Measurements from ENCODE around the gene LPIN3. TPM values are rescaled to one million over a fixed set of nuclear protein-coding genes. Genes with fewer than 3 reads are reported as not detected.

The LPIN3 gene
- total RNA-seq (2022), result 32.6 and 32.8 TPM in 2 replicates
- percentile 70 among the genes with signal in this experiment for Bru-seq, nascent RNA
- percentile 65 among the genes with signal in this experiment for BruChase-seq, experiment 1, labeled RNA remaining after a 2-hour chase
- BruChase-seq, experiment 2, labeled RNA remaining after a 6-hour chase, result percentile 72 among the genes with signal in this experiment
- long read RNA-seq, partial matches to known transcripts, result 1 of 2 reads
- long read RNA-seq, other reads (novel, unspliced or antisense), result 1 of 2 reads

- Histone ChIP-seq H3K9me3 (no peaks in the 10 kb centered on the region), H3K4me3 (ENCODE audit: low read depth, low read length) (peak within 1 kb of the TSS; percentile 51), H3K27me3 (replicated peaks; ENCODE audit: control insufficient read depth, insufficient read depth, low read length) (no peaks in the 10 kb centered on the region), H3K4me1 (peaks cover 25% of the 10 kb centered on the region), H3K36me3 (ENCODE audit: control insufficient read depth, insufficient read depth, low read length) (no peaks in the 10 kb centered on the region)
- Mint-ChIP-seq H3K9me3 (ENCODE audit: unreplicated experiment) (no peaks in the 10 kb centered on the region), H3K36me3 (ENCODE audit: insufficient read depth, unreplicated experiment) (peaks cover 9% of the 10 kb centered on the region), H3K27me3 (ENCODE audit: insufficient read depth, unreplicated experiment) (no peaks in the 10 kb centered on the region), H3K4me3 (ENCODE audit: unreplicated experiment) (peak within 1 kb of the TSS; percentile 96), H3K27ac (ENCODE audit: unreplicated experiment) (peak within 1 kb of the TSS; percentile 69), H3K4me1 (ENCODE audit: low read depth, unreplicated experiment) (peaks cover 21% of the 10 kb centered on the region)
- peak in 1 of 2 experiments; percentile 79 for TF ChIP-seq CTCF (IDR thresholded peaks at IDR 0.05; ENCODE audit: insufficient read depth in 1 of 2, low read depth in 1 of 2, low read length in 1 of 2, severe bottlenecking in 1 of 2, unreplicated experiment in 1 of 2)
- ChIA-PET CTCF (interaction anchor here (0.6 to 4.3 kb wide), 87 partner anchors 9 to 1883 kb away, joined by 3 to 185 read pairs (median 5); partner anchors contain the start of genes CHD6, PLCG1 and ZHX3), POLR2A (interaction anchor here (0.5 to 2.0 kb wide), 25 partner anchors 13 to 1769 kb away, joined by 3 to 16 read pairs (median 6); partner anchors contain the start of gene ZHX3)
- DNase-seq, result peak; percentile 99
- intact Hi-C loops (cut with micrococcal nuclease; ENCODE audit: unreplicated experiment), result loop anchor here (1.0 to 5.0 kb wide), 13 partner anchors 23 to 372 kb away; partner anchors contain the start of genes CHD6 and ZHX3
- BruUV-seq (replicated peaks), result no TSS peak
These were observed at the start of gene LPIN3 for GRCh38 chr20:41340327-41341055. Gene LPIN3 (plus strand): TSS chr20:41340821. CDS start chr20:41345804, 4,983 bp downstream.

- no peaks in the 10 kb centered on the region for H3K4me1 Mint-ChIP-seq (ENCODE audit: low read depth, unreplicated experiment)
- Histone ChIP-seq H3K36me3 (ENCODE audit: control insufficient read depth, insufficient read depth, low read length) (no peaks in the 10 kb centered on the region), H3K27me3 (replicated peaks; ENCODE audit: control insufficient read depth, insufficient read depth, low read length) (no peaks in the 10 kb centered on the region), H3K4me3 (ENCODE audit: low read depth, low read length) (no peak overlapping the region), H3K4me1 (no peaks in the 10 kb centered on the region), H3K9me3 (no peaks in the 10 kb centered on the region)
- H3K36me3 Mint-ChIP-seq (ENCODE audit: insufficient read depth, unreplicated experiment), result no peaks in the 10 kb centered on the region
- CTCF ChIA-PET, result interaction anchor here (1.8 kb wide), 1 partner anchor 47 kb away, joined by 6 read pairs; the partner anchor contains the start of gene LPIN3
- H3K4me3 Mint-ChIP-seq (ENCODE audit: unreplicated experiment), result no peak overlapping the region
- POLR2A ChIA-PET, result no interaction called here
- no peaks in the 10 kb centered on the region for H3K9me3 Mint-ChIP-seq (ENCODE audit: unreplicated experiment)
- intact Hi-C loops (cut with micrococcal nuclease; ENCODE audit: unreplicated experiment), result no loop called here
- no TSS peak for BruUV-seq (replicated peaks)
- no peaks in the 10 kb centered on the region for H3K27me3 Mint-ChIP-seq (ENCODE audit: insufficient read depth, unreplicated experiment)
- no peak for TF ChIP-seq CTCF (IDR thresholded peaks at IDR 0.05; ENCODE audit: insufficient read depth in 1 of 2, low read depth in 1 of 2, low read length in 1 of 2, severe bottlenecking in 1 of 2, unreplicated experiment in 1 of 2)
- DNase-seq, result no peak
- no peak overlapping the region for H3K27ac Mint-ChIP-seq (ENCODE audit: unreplicated experiment)
These were observed 47.2 kb upstream of the LPIN3 start for GRCh38 chr20:41293269-41294037.

GRCh38 chr20:41299899-41300298 is 40.7 kb upstream of the LPIN3 start:
- no peaks in the 10 kb centered on the region for H3K27me3 Mint-ChIP-seq (ENCODE audit: insufficient read depth, unreplicated experiment)
- Histone ChIP-seq H3K4me3 (ENCODE audit: low read depth, low read length) (no peak overlapping the region), H3K9me3 (no peaks in the 10 kb centered on the region), H3K4me1 (no peaks in the 10 kb centered on the region), H3K27me3 (replicated peaks; ENCODE audit: control insufficient read depth, insufficient read depth, low read length) (no peaks in the 10 kb centered on the region), H3K36me3 (ENCODE audit: control insufficient read depth, insufficient read depth, low read length) (no peaks in the 10 kb centered on the region)
- intact Hi-C loops (cut with micrococcal nuclease; ENCODE audit: unreplicated experiment), result no loop called here
- no peak for TF ChIP-seq CTCF (IDR thresholded peaks at IDR 0.05; ENCODE audit: insufficient read depth in 1 of 2, low read depth in 1 of 2, low read length in 1 of 2, severe bottlenecking in 1 of 2, unreplicated experiment in 1 of 2)
- POLR2A ChIA-PET, result no interaction called here
- CTCF ChIA-PET, result interaction anchor here (0.7 kb wide), 1 partner anchor 28 kb away, joined by 7 read pairs; no protein-coding TSS in a partner anchor
- no peak for DNase-seq
- no peaks in the 10 kb centered on the region for H3K4me1 Mint-ChIP-seq (ENCODE audit: low read depth, unreplicated experiment)
- BruUV-seq (replicated peaks), result no TSS peak
- no peaks in the 10 kb centered on the region for H3K36me3 Mint-ChIP-seq (ENCODE audit: insufficient read depth, unreplicated experiment)
- no peaks in the 10 kb centered on the region for H3K9me3 Mint-ChIP-seq (ENCODE audit: unreplicated experiment)
- no peak overlapping the region for H3K4me3 Mint-ChIP-seq (ENCODE audit: unreplicated experiment)
- no peak overlapping the region for H3K27ac Mint-ChIP-seq (ENCODE audit: unreplicated experiment)
